H9 (cell line): Measurements from ENCODE around the gene NINL. TPM values are rescaled to one million over a fixed set of nuclear protein-coding genes. Genes with fewer than 3 reads are reported as not detected.

ENCODE experiments used
- DNase-seq: peaks from one replicate; pipeline ENCODE4 v3.0.0-alpha.2; 2017
- H2AFZ ChIP-seq: one replicate; pipeline ENCODE4 v1.6.1; 2013; ENCODE audit warnings: mild to moderate bottlenecking, low read length, control low read depth, moderate library complexity
- H2AK5ac ChIP-seq: 2 replicates; pipeline ENCODE4 v1.6.1; 2013; ENCODE audit warnings: low read length, control low read depth, mixed read lengths; ENCODE audit not compliant: insufficient read length
- H2BK120ac ChIP-seq: one replicate; pipeline ENCODE4 v1.6.1; 2013; ENCODE audit warnings: low read depth, mild to moderate bottlenecking, low read length, control low read depth, inconsistent platforms; ENCODE audit not compliant: poor library complexity, severe bottlenecking
- H2BK12ac ChIP-seq: 2 replicates; pipeline ENCODE4 v1.6.1; 2013; ENCODE audit warnings: low read length, control low read depth, mixed read lengths, low read depth; ENCODE audit not compliant: insufficient read length
- H2BK15ac ChIP-seq: 2 replicates; pipeline ENCODE4 v1.6.1; 2013; ENCODE audit warnings: low read depth, low read length, control low read depth
- H2BK20ac ChIP-seq: one replicate; pipeline ENCODE4 v1.6.1; 2013; ENCODE audit warnings: low read depth, mild to moderate bottlenecking, low read length, control low read depth, inconsistent platforms; ENCODE audit not compliant: poor library complexity, severe bottlenecking
- H2BK5ac ChIP-seq: 2 replicates; pipeline ENCODE4 v1.6.1; 2013; ENCODE audit warnings: low read length, control low read depth, mixed read lengths; ENCODE audit not compliant: insufficient read length
- H3K14ac ChIP-seq: 2 replicates; pipeline ENCODE4 v1.6.1; 2013; ENCODE audit warnings: low read length, control low read depth; ENCODE audit not compliant: insufficient read depth
- H3K18ac ChIP-seq: 2 replicates; pipeline ENCODE4 v1.6.1; 2013; ENCODE audit warnings: low read depth, mild to moderate bottlenecking, mixed read lengths, low read length, control low read depth; ENCODE audit not compliant: insufficient read length
- H3K23ac ChIP-seq: 2 replicates; pipeline ENCODE4 v1.6.1; 2013; ENCODE audit warnings: low read length, control low read depth, mixed read lengths, low read depth; ENCODE audit not compliant: insufficient read length
- H3K23me2 ChIP-seq: 2 replicates; pipeline ENCODE4 v1.6.1; 2013; ENCODE audit warnings: low read depth, mild to moderate bottlenecking, mixed read lengths, low read length, control low read depth; ENCODE audit not compliant: insufficient read length, poor library complexity, severe bottlenecking
- H3K27ac ChIP-seq: 2 replicates; pipeline ENCODE4 v1.5.1; 2013; ENCODE audit warnings: low read length, control low read depth, mixed read lengths, low read depth; ENCODE audit not compliant: insufficient read length
- H3K27me3 ChIP-seq: 2 replicates; pipeline ENCODE4 v1.6.1; 2013; ENCODE audit warnings: low read length, control low read depth, inconsistent platforms; ENCODE audit not compliant: insufficient read depth
- H3K4ac ChIP-seq: 2 replicates; pipeline ENCODE4 v1.6.1; 2013; ENCODE audit warnings: low read depth, mild to moderate bottlenecking, control low read depth, inconsistent platforms, low read length, moderate library complexity
- H3K4me1 ChIP-seq: 2 replicates; pipeline ENCODE4 v1.6.1; 2013; ENCODE audit warnings: low read length, control low read depth, inconsistent platforms; ENCODE audit not compliant: insufficient read depth
- H3K4me2 ChIP-seq: 2 replicates; pipeline ENCODE4 v1.6.1; 2013; ENCODE audit warnings: low read length, control low read depth, mixed read lengths; ENCODE audit not compliant: insufficient read length, insufficient read depth
- H3K56ac ChIP-seq: 2 replicates; pipeline ENCODE4 v1.6.1; 2013; ENCODE audit warnings: low read depth, mild to moderate bottlenecking, mixed read lengths, low read length, control low read depth; ENCODE audit not compliant: insufficient read length
- H3K79me1 ChIP-seq: 2 replicates; pipeline ENCODE4 v1.6.1; 2013; ENCODE audit warnings: low read depth, mild to moderate bottlenecking, moderate library complexity, low read length, control low read depth, inconsistent platforms; ENCODE audit not compliant: insufficient read depth, poor library complexity, severe bottlenecking
- H3K79me2 ChIP-seq: 2 replicates; pipeline ENCODE4 v1.6.1; 2013; ENCODE audit warnings: low read length, control low read depth, inconsistent platforms; ENCODE audit not compliant: insufficient read depth
- H3K9ac ChIP-seq: 2 replicates; pipeline ENCODE4 v1.6.1; 2013; ENCODE audit warnings: low read length, control low read depth, mixed read lengths; ENCODE audit not compliant: insufficient read length; ENCODE audit errors: extremely low read depth
- H3K9me3 ChIP-seq: one replicate; pipeline ENCODE4 v1.6.1; 2013; ENCODE audit warnings: low read depth, low read length, inconsistent platforms; ENCODE audit not compliant: control insufficient read depth
- H3T11ph ChIP-seq: one replicate; pipeline ENCODE4 v1.6.1; 2013; ENCODE audit warnings: mild to moderate bottlenecking, low read length, control low read depth, inconsistent platforms
- H4K20me1 ChIP-seq: one replicate; pipeline ENCODE4 v1.6.1; 2013; ENCODE audit not compliant: control insufficient read depth, insufficient read length, insufficient read depth
- H4K5ac ChIP-seq: 2 replicates; pipeline ENCODE4 v1.6.1; 2013; ENCODE audit warnings: low read depth, mild to moderate bottlenecking, mixed read lengths, low read length, control low read depth; ENCODE audit not compliant: insufficient read length
- H4K8ac ChIP-seq: replicated peaks from 2 replicates; pipeline ENCODE4 v1.6.1; 2013; ENCODE audit warnings: low read length, control low read depth, mixed read lengths, low read depth; ENCODE audit not compliant: insufficient read length
- H4K91ac ChIP-seq: 2 replicates; pipeline ENCODE4 v1.6.1; 2013; ENCODE audit warnings: low read depth, mild to moderate bottlenecking, moderate library complexity, mixed read lengths, low read length, control low read depth; ENCODE audit not compliant: insufficient read length
- H3K27ac Mint-ChIP-seq, 3 experiments: 2 replicates in 2 of 3; 3 replicates in 1 of 3; pipeline ENCODE4 v1.8.0; 2020 to 2021; ENCODE audit warnings: mixed read lengths in 3 of 3, mild to moderate bottlenecking in 1 of 3, moderate library complexity in 1 of 3
- H3K27me3 Mint-ChIP-seq: 2 replicates; pipeline ENCODE4 v1.8.0; 2021; ENCODE audit warnings: low read depth, mild to moderate bottlenecking, moderate library complexity, mixed read lengths
- H3K36me3 Mint-ChIP-seq, 3 experiments: 2 replicates in 2 of 3; 3 replicates in 1 of 3; pipeline ENCODE4 v1.8.0; 2020 to 2021; ENCODE audit warnings: low read depth in 3 of 3, mixed read lengths in 3 of 3; ENCODE audit not compliant: insufficient read depth in 1 of 3
- H3K4me1 Mint-ChIP-seq, 2 experiments: 2 replicates each; pipeline ENCODE4 v1.8.0; 2020; ENCODE audit warnings: mixed read lengths in 2 of 2
- H3K4me3 Mint-ChIP-seq, 2 experiments: 2 replicates in 1 of 2; 3 replicates in 1 of 2; pipeline ENCODE4 v1.8.0; 2020 to 2021; ENCODE audit warnings: mild to moderate bottlenecking in 2 of 2, mixed read lengths in 2 of 2, moderate library complexity in 1 of 2
- H3K9me3 Mint-ChIP-seq, 2 experiments: 2 replicates in 1 of 2; 3 replicates in 1 of 2; pipeline ENCODE4 v1.8.0; 2020; ENCODE audit warnings: mild to moderate bottlenecking in 2 of 2, mixed read lengths in 2 of 2, moderate library complexity in 1 of 2
- WGBS: extraction: QIAGEN DNeasy Blood & Tissue Kit; methylation state at CpG from one replicate; pipeline ENCODE4 v1.1.7; 2013; ENCODE audit warnings: missing lambda C conversion rate, low lambda C conversion rate, mixed read lengths; ENCODE audit not compliant: insufficient read length; ENCODE audit errors: extremely low coverage; 5-methylcytosine and 5-hydroxymethylcytosine counted together
- total RNA-seq: library from RNA; stranded (reverse); gene quantifications from 2 replicates; pipeline ENCODE4 v1.2.1, GENCODE V29; 2021
- TF ChIP-seq, protein P1 (sequence below): fragments of 200-600 bp; sonication (generic); conservative IDR thresholded peaks from 3 replicates; pipeline ENCODE4 v1.8.0; 2021; ENCODE audit warnings: antibody characterized with exemption, mild to moderate bottlenecking

NINL gene
- total RNA-seq, 1 experiment from 2014 or later = 34.3 TPM

- peak overlapping the region; percentile 18 for H2AK5ac ChIP-seq
- no peak overlapping the region for H2BK15ac ChIP-seq
- no peaks in the 10 kb centered on the region for H3K27me3 ChIP-seq
- H3K79me1 ChIP-seq = peaks cover 12% of the 10 kb centered on the region
- H3T11ph ChIP-seq = no peak overlapping the region
- H3K9ac ChIP-seq = no peak overlapping the region
- no CpG with 5 or more reads among the region's 15 CpGs for WGBS
- Mint-ChIP-seq H3K4me1 (peaks cover 75 to 80% of the 10 kb centered on the region in 2 experiments), H3K27ac (peak overlapping the region; percentile 62 to 99 (median 81); a peak in 5 of 7 replicates), H3K36me3 (peaks cover under 1 to 2% (median 2%) of the 10 kb centered on the region in 3 experiments; a peak in 2 of 7 replicates), H3K9me3 (no peaks in the 10 kb centered on the region), H3K27me3 (no peaks in the 10 kb centered on the region), H3K4me3 (no peak overlapping the region)
- DNase-seq = no peak
- no peak overlapping the region for H2BK120ac ChIP-seq
- H3K4me1 ChIP-seq = peaks cover 17% of the 10 kb centered on the region
- no peak overlapping the region for H2AFZ ChIP-seq
- no peak overlapping the region for H4K5ac ChIP-seq
- H2BK20ac ChIP-seq = no peak overlapping the region
- H2BK5ac ChIP-seq = no peak overlapping the region
- no peak overlapping the region for H4K91ac ChIP-seq
- H3K56ac ChIP-seq = no peak overlapping the region
- no peak overlapping the region; the same call in 1 of the 2 replicates for H3K14ac ChIP-seq
- no peak overlapping the region for H3K23ac ChIP-seq
- H3K18ac ChIP-seq = no peak overlapping the region
- peak overlapping the region; percentile 60; the same call in 1 of the 2 replicates for H3K4ac ChIP-seq
- H2BK12ac ChIP-seq = no peak overlapping the region
- H3K23me2 ChIP-seq = no peaks in the 10 kb centered on the region
- H4K8ac ChIP-seq = no peak overlapping the region
- no peak overlapping the region for H3K27ac ChIP-seq
- no peaks in the 10 kb centered on the region for H3K9me3 ChIP-seq
- H3K4me2 ChIP-seq = no peak overlapping the region
- TF ChIP-seq, protein P1, sequence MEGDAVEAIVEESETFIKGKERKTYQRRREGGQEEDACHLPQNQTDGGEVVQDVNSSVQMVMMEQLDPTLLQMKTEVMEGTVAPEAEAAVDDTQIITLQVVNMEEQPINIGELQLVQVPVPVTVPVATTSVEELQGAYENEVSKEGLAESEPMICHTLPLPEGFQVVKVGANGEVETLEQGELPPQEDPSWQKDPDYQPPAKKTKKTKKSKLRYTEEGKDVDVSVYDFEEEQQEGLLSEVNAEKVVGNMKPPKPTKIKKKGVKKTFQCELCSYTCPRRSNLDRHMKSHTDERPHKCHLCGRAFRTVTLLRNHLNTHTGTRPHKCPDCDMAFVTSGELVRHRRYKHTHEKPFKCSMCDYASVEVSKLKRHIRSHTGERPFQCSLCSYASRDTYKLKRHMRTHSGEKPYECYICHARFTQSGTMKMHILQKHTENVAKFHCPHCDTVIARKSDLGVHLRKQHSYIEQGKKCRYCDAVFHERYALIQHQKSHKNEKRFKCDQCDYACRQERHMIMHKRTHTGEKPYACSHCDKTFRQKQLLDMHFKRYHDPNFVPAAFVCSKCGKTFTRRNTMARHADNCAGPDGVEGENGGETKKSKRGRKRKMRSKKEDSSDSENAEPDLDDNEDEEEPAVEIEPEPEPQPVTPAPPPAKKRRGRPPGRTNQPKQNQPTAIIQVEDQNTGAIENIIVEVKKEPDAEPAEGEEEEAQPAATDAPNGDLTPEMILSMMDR = no peak
- H3K79me2 ChIP-seq = peaks cover 5% of the 10 kb centered on the region; the same call in 1 of the 2 replicates
- H4K20me1 ChIP-seq = no peaks in the 10 kb centered on the region
Measured at GRCh38 chr20:25549172-25549773, 36.1 kb downstream of the NINL start.
